Measurements from ENCODE around the gene TEKT5.
"Not testable (repeated sequence)": the region's sequence is repeated elsewhere in the genome, so short reads cannot be mapped to it uniquely, and the experiment has no call there.

The TEKT5 gene

DNA sequence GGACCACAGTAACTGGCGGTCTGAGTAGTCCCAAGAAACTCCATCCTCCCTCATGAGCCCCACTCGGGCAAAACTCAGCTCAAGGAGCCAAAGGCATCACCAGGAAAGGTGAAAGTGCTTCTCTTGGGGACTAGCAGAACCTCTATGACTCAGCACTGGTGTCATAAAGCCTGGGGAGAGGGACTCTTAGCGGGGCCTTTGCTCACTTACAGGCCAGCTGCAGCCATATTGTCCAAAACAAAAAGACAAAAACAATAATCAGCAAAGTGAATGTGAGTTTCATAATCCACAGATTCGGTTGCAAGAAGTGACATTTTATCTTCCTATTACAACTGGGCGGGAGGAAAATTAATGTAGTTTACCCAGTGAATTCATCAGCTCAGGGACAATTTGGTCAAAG, at the start of gene TEKT5:
TSS of gene TEKT5 (minus strand) at position 101 of the 400 bp plus-strand sequence. CDS start at position 44, 57 bp downstream.
- Histone ChIP-seq H3K4me3 (ENCODE audit: low read length) (no peak within 1 kb of the TSS), H3K9ac (ENCODE audit: low read length) (no peak within 1 kb of the TSS), H4K20me1 (ENCODE audit: insufficient read depth, low read length) (no peaks in the 10 kb centered on the region), H2AFZ (ENCODE audit: low read depth, low read length) (no peak within 1 kb of the TSS), H3K4me2 (ENCODE audit: low read length) (no peak within 1 kb of the TSS), H3K9me3 (ENCODE audit: insufficient read depth, low read length) (no peaks in the 10 kb centered on the region), H3K27ac (ENCODE audit: low read length) (no peak within 1 kb of the TSS), H3K27me3 (ENCODE audit: low read depth, low read length) (0 out of 2 replicates have a peak, but pooled peaks cover 4% of the 10 kb centered on the region), H3K4me1 (ENCODE audit: low read length) (no peaks in the 10 kb centered on the region), H3K36me3 (replicated peaks; ENCODE audit: low read depth, low read length) (no peaks in the 10 kb centered on the region), H3K79me2 (ENCODE audit: low read length) (no peaks in the 10 kb centered on the region)
- TF ChIP-seq EZH2phosphoT487 (IDR thresholded peaks at IDR 0.05; ENCODE audit: low read depth): no peak
- TF ChIP-seq, protein P1, sequence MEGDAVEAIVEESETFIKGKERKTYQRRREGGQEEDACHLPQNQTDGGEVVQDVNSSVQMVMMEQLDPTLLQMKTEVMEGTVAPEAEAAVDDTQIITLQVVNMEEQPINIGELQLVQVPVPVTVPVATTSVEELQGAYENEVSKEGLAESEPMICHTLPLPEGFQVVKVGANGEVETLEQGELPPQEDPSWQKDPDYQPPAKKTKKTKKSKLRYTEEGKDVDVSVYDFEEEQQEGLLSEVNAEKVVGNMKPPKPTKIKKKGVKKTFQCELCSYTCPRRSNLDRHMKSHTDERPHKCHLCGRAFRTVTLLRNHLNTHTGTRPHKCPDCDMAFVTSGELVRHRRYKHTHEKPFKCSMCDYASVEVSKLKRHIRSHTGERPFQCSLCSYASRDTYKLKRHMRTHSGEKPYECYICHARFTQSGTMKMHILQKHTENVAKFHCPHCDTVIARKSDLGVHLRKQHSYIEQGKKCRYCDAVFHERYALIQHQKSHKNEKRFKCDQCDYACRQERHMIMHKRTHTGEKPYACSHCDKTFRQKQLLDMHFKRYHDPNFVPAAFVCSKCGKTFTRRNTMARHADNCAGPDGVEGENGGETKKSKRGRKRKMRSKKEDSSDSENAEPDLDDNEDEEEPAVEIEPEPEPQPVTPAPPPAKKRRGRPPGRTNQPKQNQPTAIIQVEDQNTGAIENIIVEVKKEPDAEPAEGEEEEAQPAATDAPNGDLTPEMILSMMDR (IDR thresholded peaks at IDR 0.05; ENCODE audit: low read depth, low read length): no peak

DNA sequence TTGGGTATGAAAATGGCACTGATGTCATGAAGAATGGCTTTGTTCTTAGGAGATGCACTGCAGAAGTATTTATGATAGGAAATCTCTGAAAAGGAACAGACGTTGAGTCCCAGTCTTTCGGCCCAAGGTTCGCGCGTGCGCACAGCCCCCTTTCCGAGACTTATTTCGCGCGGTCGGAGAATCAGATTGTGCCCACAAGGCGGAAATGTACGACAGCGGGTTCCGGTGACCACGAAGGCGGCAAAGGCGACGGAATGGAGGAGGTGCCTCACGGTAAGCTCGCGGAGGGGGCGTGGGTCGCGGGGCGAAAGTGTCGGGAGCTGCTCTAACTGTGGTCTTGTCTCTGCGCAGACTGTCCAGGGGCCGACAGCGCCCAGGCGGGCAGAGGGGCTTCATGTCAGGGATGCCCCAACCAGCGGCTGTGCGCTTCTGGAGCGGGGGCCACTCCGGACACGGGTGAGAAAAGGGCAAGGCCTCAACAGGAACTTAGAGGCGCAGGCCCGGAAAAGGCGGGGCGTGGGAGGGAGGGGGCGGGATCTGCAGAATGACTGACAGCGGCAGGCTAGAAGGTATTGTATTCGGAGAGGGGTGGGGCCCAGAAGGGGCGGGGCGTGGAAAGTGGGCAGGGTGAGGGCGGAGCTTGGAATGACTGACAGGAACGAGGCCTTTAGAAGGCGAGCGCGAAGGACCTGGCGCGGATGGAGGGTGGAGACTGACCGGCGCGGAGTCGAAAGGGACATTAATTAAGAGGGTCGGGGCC, 49.1 kb upstream of the TEKT5 start, which contains the start of gene NUBP1:
TSS of gene NUBP1 (plus strand) at position 233 of the 760 bp plus-strand sequence. CDS start at position 255, 22 bp downstream.
- Histone ChIP-seq H3K4me1 (ENCODE audit: low read length) (peaks cover 50% of the 10 kb centered on the region), H3K9ac (ENCODE audit: low read length) (peak within 1 kb of the TSS; percentile 81), H3K27ac (ENCODE audit: low read length) (peak within 1 kb of the TSS; percentile 84), H3K4me2 (ENCODE audit: low read length) (peak within 1 kb of the TSS; percentile 96), H3K4me3 (ENCODE audit: low read length) (peak within 1 kb of the TSS; percentile 82), H3K27me3 (ENCODE audit: low read depth, low read length) (no peaks in the 10 kb centered on the region), H4K20me1 (ENCODE audit: insufficient read depth, low read length) (no peaks in the 10 kb centered on the region), H3K79me2 (ENCODE audit: low read length) (peaks cover 2% of the 10 kb centered on the region; the same call in 1 of the 2 replicates), H2AFZ (ENCODE audit: low read depth, low read length) (peak within 1 kb of the TSS; percentile 13; the same call in 1 of the 2 replicates), H3K9me3 (ENCODE audit: insufficient read depth, low read length) (no peaks in the 10 kb centered on the region), H3K36me3 (replicated peaks; ENCODE audit: low read depth, low read length) (peaks cover 9% of the 10 kb centered on the region)
- TF ChIP-seq, protein P1 (IDR thresholded peaks at IDR 0.05; ENCODE audit: low read depth, low read length): no peak
- no peak for TF ChIP-seq EZH2phosphoT487 (IDR thresholded peaks at IDR 0.05; ENCODE audit: low read depth)

DNA sequence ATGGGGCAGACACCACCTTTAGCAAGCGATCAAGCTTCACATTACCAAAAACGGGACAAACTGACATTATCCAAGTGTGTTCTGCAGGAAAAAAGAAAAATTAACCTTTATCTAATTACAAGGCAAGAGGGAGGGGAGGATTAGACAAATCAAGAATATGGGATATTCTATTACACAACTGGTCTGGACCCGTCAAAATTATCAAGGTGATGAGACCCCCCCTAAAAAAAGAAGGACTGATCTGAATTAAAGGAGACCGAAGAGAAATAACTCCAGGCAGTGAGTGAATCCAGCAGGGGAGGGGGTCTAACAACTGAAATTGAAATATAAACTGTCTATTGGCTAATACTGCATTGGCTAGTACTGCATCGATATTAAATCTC, 48.5 kb upstream of the TEKT5 start:
- Histone ChIP-seq H4K20me1 (ENCODE audit: insufficient read depth, low read length) (no peaks in the 10 kb centered on the region), H3K4me2 (ENCODE audit: low read length) (peak overlapping the region; percentile 91), H2AFZ (ENCODE audit: low read depth, low read length) (peak overlapping the region; percentile 13; the same call in 1 of the 2 replicates), H3K9ac (ENCODE audit: low read length) (peak overlapping the region; percentile 81), H3K9me3 (ENCODE audit: insufficient read depth, low read length) (no peaks in the 10 kb centered on the region), H3K36me3 (replicated peaks; ENCODE audit: low read depth, low read length) (peaks cover 7% of the 10 kb centered on the region), H3K4me3 (ENCODE audit: low read length) (peak overlapping the region; percentile 82), H3K4me1 (ENCODE audit: low read length) (peaks cover 55% of the 10 kb centered on the region), H3K27ac (ENCODE audit: low read length) (peak overlapping the region; percentile 84), H3K27me3 (ENCODE audit: low read depth, low read length) (no peaks in the 10 kb centered on the region), H3K79me2 (ENCODE audit: low read length) (peaks cover 2% of the 10 kb centered on the region; the same call in 1 of the 2 replicates)
- no peak for TF ChIP-seq EZH2phosphoT487 (IDR thresholded peaks at IDR 0.05; ENCODE audit: low read depth)
- TF ChIP-seq, protein P1 (IDR thresholded peaks at IDR 0.05; ENCODE audit: low read depth, low read length): no peak

DNA sequence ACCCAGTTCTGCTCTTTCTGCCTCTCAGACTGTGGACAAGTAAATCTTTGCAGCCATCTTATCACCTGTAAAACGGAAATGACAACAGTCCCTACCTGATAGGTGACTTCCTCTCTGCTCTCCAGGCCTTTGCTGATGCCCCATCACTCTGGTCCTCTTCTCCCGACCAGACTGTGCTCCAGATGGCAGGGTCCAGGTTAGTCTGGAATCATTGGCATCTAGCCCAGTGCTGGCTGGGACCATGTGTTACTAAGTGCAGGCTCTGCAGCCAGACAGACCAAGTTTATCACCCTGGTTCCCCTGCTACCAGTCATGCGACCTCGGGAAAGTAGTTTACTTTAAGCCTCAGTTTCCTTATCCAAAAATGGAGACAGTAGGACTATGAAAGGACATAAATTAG, 47.1 kb upstream of the TEKT5 start:
- H3K4me1 ChIP-seq (ENCODE audit: low read length): peaks cover 65% of the 10 kb centered on the region
- H3K27me3 ChIP-seq (ENCODE audit: low read depth, low read length): no peaks in the 10 kb centered on the region
- H2AFZ ChIP-seq (ENCODE audit: low read depth, low read length): 0 out of 2 replicates have a peak overlapping the region, but pooled peaks have one; percentile 44
- TF ChIP-seq, protein P1 (IDR thresholded peaks at IDR 0.05; ENCODE audit: low read depth, low read length): no peak
- TF ChIP-seq EZH2phosphoT487 (IDR thresholded peaks at IDR 0.05; ENCODE audit: low read depth): no peak
- no peak overlapping the region for H3K4me3 ChIP-seq (ENCODE audit: low read length)
- H3K79me2 ChIP-seq (ENCODE audit: low read length): peaks cover 2% of the 10 kb centered on the region; the same call in 1 of the 2 replicates
- no peaks in the 10 kb centered on the region for H3K9me3 ChIP-seq (ENCODE audit: insufficient read depth, low read length)
- peaks cover 5% of the 10 kb centered on the region for H3K36me3 ChIP-seq (replicated peaks; ENCODE audit: low read depth, low read length)
- peak overlapping the region; percentile 21 for H3K27ac ChIP-seq (ENCODE audit: low read length)
- no peaks in the 10 kb centered on the region for H4K20me1 ChIP-seq (ENCODE audit: insufficient read depth, low read length)
- peak overlapping the region; percentile 38 for H3K4me2 ChIP-seq (ENCODE audit: low read length)
- H3K9ac ChIP-seq (ENCODE audit: low read length): no peak overlapping the region

DNA sequence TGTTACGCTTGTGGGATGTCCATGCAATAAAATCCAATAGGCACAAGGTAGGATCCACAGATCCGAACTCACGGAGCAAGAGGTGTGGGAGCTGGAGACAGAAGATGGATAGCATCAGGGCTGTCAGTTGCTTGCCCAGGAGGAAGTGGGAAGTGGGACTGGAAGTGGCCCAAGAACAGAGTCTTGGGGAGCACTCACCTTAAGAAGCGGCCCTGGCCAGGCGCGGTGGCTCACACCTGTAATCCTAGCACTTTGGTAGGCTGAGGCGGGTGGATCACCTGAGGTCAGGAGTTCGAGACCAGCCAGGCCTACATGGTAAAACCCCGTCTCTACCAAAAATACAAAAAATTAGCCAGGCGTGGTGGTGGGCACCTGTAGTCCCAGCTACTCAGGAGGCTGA, 46.5 kb upstream of the TEKT5 start:
- H3K27ac ChIP-seq (ENCODE audit: low read length); H3K9me3 ChIP-seq (ENCODE audit: insufficient read depth, low read length); H3K27me3 ChIP-seq (ENCODE audit: low read depth, low read length); H4K20me1 ChIP-seq (ENCODE audit: insufficient read depth, low read length); H3K4me3 ChIP-seq (ENCODE audit: low read length); H2AFZ ChIP-seq (ENCODE audit: low read depth, low read length); H3K4me2 ChIP-seq (ENCODE audit: low read length); H3K36me3 ChIP-seq (replicated peaks; ENCODE audit: low read depth, low read length); H3K79me2 ChIP-seq (ENCODE audit: low read length); H3K9ac ChIP-seq (ENCODE audit: low read length): not testable (repeated sequence)
- peaks cover 65% of the 10 kb centered on the region for H3K4me1 ChIP-seq (ENCODE audit: low read length)
